NK-92 (cell line): ENCODE results near the gene SORCS2.

Source experiments
- DNase-seq: peaks from one replicate; lab custom pipeline; 2025; ENCODE audit not compliant: unreplicated experiment; lab: John Stamatoyannopoulos, UW

SORCS2 gene

DNA sequence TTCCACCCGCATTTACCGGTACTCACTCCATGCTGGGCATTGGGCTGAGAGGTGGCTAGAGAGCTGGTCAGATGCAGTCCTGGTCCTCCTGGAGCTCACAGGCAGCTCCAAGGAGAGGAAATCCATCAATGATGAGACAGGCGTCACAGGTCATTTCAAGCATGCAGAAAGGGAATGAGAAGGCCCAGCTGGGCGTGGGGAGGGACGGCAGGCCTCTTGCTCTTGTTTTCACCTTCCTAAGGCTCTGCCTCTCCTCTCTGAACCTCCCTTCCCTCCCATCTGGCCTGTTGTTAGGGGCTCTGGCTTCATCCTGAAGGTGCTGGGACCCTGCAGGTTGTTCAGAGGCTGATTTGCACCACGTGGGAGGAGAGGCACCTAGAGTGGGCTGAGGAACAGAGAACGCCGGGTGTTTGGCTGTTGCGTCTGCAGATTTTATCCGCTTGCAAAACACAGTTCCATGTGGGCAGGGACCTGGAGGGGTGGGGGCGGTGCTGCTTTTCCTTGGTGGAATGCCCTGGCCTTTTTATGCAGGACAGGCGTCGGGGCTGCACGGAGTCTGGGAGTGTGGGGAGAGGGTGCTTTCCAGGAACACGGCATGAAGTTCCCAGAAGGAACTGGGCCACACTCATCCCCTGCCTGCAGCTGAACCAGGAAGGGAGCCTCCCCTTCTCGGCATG, 323.9 kb downstream of the SORCS2 start:
- DNase-seq = no peak

DNA sequence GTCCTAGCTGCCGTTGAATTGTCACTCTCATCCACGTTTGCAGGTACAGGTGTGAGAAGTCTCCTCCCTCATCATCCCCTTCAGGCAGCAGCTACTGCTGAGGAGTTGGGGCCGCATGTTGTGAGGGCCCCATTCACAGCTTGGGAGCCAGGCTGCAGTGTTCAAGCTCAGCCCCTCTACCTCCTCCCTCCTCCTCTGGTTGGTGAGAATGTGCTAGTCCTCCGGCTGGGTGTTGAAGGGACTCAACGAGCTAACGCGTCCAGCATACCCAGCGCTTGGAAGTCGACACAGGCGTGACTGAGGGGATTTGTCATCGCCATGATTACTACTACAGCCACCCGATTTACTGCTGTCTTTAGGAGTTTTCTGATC, 324.4 kb downstream of the SORCS2 start:
- no peak for DNase-seq

DNA sequence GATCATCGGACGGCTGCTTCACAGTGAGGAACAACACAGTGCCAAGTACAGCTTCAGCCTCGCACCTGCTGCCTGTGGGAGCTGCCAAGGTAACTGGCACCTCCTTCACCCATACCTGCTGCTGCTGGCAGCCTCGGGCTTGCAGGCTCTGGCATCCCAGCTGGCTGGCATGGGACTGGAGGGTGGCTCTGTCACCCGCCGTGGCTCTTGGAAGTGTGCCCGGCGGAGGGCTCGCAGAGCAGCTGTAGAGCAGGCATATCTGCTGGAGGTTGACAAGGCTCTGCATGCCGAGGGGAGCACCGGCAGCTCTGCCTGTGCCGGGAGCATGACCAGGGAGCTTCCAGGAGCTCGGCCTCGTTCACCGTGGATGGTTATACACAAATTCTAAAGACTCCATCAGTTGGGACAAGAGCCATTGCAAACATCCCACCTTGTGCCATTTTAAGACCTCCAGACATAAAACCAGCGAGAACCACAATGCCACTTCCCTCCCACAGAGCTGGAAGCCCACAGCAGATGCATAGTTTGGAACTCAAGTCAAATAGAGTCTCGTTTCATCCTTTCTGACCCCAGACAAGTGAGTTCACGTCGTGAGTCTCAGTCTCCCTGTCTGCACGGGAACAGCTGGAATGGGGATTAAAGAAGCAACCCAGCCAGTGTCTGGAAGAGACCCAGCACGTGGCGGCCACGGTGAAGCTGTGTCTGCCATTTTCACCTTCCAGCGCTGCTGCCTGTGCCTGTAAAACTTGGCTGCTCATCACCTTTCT, 326.7 kb downstream of the SORCS2 start:
- no peak for DNase-seq

DNA sequence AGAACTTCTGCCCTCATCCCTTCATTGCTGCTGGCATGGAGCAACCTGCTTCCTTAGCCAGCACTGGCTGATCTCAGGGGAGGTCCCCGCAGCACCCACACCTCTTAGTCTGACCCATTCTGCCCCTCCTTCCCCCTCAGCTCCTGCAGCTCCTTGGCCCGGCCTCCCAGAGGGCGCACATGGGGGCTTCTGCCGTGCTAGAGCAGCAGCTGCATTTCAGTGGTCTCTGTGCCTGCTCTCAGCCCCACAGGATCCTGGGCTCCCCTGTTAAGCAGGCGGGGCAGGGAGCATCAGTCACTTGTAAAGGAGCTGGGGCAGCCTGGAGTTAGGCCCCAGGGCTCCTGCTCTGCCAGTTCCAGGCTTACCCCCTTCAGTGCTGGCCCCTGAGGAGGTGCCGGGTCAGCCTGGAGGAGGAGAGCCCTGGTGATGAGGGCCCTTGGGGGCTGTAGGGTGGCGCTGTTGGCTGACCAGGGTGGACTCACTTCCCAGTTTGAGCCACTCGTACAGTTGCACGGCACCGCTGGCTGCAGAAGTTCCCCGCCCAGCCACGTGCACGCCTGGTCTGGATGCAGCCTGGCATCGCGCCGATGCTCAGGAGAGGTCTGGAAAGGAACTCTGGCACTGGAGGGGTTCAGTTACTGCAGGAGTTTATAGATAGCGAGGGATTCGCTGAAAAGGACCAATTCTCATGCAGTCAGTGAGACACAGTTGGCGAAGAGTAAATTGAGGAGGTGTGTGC, 327.5 kb downstream of the SORCS2 start:
- DNase-seq = no peak

DNA sequence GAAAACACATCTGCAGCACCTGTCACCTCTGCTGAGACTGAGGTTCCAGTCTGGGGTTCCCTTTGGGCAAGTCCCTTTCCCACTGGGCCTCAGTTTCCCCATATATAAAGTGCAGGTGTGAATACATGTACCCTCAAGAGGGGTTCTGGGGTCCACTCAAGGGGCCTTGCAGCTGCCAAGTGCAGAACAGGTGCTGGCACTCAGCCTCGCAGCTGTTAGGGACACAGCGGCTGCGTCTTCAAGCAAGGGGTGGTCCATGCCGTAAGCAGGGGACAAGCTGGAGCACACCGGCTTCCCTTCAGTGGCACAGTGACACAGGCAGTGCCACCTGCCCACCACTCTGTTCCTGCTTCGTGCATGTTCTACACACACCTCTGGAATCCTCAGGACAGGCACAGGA, 329.3 kb downstream of the SORCS2 start:
- no peak for DNase-seq

DNA sequence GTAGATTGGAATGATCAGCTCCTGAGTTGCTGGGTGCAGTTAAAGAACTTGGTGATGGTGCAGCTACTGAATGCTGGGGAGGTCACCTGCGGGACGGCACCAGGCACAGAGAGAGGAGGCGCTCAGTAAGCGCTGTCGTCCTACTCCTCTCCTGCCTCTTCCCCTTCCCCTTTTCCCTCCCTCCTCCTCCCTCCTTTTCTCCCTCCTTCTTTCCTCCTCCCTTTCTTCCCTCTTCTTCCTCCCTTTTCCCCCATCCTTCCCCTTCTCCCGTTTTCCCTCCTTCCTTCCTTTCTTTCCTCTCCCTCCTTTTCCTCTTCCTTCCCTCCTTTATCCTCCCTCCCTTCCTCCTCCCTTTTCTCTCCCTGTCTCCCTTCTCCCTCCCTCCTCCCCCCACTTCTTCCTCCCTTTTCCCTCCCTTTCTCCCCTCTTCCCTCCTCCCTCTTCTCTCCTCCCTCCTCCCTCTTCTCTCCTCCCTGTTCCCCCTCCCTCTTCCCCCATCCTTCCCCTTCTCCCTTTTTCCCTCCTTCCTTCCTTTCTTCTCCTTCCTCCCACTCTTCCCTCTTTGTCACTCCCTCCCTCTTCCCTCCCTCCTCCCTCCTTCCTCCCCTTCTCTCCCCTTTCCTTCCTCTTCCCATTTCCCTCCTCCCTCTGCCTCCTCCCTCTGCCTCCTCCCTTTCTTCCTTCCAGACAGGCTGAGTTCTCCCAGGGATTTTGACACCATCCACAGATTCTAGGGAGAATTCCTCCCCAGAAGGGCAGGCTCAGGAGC, 330.3 kb downstream of the SORCS2 start:
- DNase-seq = no peak

DNA sequence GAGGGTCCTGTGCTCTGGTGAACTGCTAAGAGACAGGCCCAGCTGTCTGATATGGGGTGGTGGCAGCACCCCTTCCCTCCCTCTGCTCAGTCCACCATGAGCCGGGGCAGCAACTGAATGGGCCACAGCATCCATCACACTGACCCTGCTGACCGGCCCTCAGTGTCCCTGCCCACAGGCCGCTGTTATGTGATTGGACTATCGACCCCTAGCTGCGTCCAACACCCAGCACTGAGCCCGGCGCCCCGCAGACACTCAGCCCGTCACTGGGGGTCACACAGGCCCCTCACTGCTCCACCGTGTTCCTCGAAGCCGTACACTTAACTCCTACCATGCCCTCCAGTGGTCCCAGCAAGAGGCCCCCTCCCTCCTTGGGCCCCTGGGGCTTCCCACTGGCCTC, 331.2 kb downstream of the SORCS2 start:
- DNase-seq = no peak

DNA sequence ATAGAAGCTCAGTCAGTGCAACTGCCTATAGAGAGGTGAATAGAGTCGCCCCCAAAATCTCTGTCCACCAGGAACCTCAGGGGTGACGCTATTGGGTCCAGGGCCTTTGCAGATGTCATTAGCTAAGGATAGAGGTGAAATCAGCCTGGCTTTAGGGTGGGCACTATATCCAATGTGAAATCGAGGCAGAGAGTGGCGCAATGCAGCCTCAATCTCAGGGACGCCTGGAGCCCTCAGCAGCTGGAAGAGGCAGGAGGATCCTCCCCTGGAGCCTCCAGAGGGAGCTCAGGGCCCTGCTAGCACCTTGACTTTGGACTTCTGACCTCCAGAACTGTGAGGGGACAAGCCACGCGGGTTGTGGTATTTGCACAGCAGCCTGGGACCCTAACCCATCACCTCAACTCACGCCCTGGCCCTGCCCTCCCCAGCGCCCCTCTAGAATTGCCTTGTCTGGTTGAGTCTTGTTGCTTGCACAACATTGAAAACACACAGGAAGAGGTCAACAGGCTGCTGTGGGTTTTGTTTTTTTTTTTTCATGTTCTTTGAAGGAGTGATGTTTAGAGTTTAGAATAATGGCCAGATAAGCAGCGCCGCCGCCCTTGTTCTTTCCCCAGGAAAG, 331.8 kb downstream of the SORCS2 start:
- DNase-seq = no peak

DNA sequence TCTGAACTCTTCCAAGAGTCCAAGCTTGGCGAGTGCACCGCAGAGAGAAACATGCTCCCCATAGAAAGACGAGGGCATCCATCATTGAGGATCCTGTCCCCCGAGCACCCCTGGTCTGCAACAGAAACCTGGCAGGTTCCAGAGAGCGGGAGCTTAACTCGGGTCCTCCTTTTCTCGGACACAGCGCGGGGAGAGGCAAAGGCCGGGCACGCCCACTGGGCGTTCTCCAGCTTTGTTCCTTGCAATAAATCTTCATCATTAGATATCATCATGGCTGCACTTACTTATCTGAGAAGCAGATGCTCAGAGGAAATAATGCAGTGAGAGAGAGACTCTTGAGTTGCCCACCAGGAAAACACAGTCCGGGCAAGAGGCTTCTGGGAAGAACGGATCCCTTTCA, 332.5 kb downstream of the SORCS2 start:
- no peak for DNase-seq

DNA sequence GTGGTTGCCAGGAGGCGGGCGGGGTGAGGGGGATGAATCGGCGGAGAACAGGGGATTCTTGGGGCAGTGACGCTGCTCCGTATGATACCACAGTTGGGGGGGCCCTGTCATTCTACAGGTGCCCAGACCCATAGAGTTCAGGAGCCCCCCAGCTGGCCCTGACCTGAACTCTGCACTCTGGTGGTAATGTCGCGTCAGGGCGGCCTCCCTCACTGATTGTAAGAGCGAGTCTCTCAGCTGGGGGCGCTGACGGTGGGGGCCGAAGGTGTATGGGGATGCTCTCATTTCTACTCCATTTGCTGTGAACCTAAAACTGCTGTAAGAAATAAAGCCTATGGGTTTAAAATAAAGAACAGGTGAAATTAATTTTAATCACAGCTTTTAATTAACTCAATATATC, 334.2 kb downstream of the SORCS2 start:
- DNase-seq = no peak

DNA sequence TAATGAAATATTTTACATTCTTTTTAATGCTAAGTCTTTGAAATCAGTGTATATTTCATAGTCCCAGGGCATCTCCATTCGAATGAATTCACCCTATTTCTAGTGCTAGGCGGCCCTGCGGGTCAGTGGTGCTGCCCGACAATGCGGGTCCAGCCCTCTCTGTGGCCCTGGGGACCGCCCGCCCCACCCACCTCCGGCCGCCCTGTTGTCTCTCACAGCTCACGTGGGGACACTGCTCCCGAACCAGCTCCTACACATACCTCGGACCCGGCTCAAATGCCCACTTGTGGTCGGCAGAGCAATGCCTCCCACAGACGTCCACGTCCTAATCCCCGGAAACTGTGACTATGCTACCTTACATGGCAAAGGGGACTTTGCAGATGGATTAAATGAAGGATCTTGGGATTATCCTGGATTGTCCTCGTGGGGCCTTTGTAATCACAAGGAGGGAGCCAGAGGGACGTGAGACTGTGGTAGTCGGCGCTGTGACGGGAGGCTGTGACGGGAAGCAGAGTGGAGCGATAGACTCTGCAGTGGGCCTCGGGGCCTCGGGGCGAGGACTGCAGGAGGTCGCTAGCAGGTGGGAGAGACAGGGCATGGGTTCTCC, 334.7 kb downstream of the SORCS2 start:
- DNase-seq = no peak

DNA sequence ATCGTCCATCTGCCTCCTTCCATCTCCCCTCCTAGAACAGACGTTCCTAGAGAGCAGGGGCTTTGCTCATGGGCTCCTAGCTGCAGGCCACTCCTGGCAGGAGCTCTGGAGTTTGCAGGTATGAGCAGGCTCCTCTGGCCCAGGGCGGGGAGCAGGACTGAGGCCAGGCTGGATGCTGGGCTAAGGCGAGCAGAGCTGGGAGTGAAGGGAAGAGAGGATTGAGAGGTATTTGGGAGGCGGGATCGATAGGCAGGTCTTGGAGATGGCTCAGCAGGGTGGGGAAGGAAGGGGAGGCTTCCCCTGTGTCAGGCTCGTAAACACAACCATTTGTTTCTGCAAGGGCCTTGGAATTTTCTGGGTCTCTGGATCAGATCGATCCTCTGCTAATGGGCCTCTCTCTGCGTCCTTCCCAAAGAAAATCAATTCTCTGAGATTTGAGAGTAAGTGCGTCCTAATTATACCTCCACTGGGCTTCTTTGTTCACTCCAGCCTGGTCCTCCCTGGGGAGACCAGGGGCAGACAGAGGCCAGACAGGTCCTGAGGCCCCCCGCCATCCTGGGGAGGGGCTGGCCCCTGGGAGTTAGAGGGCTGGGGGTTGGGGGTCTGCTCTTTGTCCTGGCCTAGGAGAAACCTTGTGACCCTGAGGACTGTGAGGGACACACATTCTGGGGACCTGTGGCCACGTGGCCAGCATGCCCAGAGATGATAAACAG, 337.2 kb downstream of the SORCS2 start:
- DNase-seq = no peak

DNA sequence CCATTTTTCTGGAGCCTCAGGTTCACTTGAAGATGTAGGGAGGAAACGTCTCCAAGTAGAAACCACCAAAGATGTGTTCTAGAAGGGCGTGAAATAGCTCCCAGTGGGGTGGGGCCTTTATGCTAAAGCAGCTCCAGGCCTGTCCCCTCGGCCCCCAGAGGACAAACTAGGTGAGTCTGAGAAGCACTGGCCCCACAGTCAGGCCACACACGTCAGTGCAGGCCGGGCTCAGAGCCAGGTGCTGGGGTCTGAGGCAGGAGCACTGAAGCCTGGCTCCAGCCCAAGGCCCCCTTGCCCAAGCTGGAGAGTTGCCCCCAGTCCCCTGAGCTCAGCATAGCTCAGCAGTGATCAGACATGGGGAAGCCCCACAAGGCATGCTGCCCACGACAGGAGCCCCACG, 337.7 kb downstream of the SORCS2 start:
- no peak for DNase-seq

DNA sequence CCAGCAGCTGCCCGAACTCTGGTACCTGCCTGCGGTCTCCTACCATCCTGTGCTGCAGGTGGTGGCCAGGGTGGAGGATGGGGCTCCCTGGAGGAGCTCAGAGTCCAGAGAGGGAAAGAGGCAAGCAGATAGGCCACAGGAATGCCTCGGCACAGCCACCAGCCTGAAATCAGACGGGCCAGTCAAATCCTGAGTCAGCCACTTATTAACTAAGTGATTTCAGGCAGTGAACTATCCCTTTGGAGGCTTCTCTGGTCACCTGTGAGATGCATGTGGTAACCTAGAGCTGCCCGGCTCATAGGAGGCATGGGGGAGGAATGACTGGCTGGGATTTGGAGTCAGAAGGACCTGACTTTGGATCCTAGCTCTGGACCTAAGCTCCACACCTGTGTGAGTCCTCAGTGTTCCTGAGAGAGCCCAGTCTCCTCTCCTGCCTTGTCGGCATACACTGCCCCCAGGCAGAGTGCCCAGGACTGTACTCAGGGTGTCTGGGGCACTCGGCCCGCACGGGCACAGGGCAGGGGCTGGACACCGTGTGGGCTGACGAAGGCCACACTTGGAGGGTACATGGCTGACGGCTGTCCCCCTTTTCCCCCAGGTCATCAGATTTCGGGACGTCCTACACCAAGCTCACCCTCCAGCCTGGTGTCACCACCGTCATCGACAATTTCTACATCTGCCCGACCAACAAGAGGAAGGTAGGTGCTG, 338.7 kb downstream of the SORCS2 start:
- no peak for DNase-seq

DNA sequence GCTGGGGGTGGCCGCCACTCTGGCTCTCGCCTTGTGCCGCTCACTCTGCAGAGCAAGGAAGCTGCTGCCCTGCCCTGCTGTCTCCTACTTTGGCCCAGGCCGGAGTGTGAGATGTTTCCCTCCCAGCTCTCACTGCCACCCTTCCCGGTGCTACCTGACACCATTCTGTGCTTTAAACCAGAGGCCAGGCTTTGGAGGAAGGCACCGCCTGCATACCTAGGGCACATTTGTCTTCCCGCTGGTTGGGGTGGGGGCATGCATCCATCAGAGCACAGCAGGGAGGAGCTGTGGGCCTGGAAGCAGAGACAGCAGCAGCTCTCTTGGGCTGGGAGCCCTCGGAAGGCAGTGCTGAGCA, 339.3 kb downstream of the SORCS2 start:
- no peak for DNase-seq

DNA sequence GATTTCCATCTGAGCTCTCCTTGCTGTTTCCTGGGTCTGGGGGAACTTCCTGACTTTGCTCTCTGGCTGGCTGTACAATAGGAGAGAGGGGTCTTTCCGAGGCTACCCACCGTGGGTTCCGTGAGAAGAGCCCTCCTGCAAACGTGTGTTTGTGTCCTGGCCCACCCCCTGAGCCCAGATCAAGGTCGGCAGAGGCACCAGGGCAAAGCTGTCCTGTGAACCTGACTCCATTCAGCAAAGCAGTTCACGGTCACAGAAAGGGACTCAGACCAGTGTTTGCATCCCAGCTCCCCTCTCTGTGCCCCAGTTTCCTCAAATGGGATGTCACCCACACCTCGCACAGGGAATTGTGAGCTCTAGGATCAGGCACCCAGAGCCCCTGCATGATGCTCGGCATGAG, 339.7 kb downstream of the SORCS2 start:
- no peak for DNase-seq

DNA sequence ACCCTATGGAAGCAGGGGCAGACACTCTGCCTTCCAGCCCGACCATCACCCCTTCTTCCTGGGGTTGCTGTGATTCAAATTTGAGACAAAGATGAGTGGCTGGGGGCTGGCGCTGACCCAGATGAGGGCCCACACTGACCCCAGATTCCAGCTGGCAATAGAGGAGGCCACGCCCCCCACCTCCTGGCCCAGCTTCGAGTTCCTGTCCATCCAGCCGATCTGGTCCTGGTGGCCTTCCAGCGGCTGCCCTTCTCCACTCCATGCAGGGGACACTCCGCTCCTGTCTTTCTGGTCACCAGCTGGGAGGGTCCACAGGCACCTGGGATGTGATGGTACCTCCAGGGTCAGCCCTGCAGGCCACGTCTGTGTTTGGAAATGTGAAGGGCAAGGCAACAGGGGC, 340.9 kb downstream of the SORCS2 start:
- DNase-seq = no peak

DNA sequence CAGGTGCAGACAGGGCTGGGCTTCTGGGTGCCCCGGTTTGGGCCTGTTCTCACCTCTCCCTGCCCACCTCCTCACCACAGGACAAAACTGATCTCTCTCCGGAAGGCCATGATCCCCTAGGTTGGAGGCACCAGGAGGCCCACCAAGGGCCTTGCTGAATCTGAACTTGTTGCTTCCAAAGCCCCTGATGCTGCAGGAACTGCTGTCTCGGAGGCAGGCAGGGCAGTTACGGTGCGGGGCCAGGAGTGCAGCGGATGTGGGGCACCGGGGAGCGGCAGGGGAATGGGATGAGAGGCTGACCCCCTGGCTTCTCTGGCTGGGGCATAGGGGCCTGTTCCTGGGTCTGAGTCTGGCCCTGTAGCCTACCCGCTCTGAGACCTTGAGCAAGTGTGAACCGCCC, 342.8 kb downstream of the SORCS2 start:
- DNase-seq = no peak

DNA sequence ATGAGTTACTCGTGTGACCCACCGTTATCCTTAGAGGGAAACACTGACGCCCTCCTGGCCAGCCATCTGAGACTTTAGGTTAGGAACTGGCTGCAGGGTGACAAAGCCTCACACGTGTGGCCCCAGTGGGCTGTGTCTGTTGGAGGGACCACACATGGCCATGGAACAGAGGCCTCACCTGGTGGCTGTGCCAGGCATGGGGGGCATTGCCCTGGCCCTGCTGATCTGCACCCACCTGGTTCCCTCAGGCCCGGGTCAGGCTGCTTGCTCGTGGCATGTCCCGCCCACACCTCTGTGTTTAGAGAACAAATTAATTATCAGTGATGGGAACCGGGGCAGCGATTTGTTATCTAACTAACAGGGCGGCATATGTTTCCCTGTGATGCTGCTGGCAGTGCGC, 343.3 kb downstream of the SORCS2 start:
- DNase-seq = no peak
